ENCODE data around the gene DPP4.
"Not testable (repeated sequence)": the region's sequence is repeated elsewhere in the genome, so short reads cannot be mapped to it uniquely, and the experiment has no call there.

DPP4 gene

GRCh38 chr2:162057426-162057825, 16.6 kb downstream of the DPP4 start:
- DNase-seq (ENCODE audit: low read depth): no peak

GRCh38 chr2:162056796-162057399, 17.1 kb downstream of the DPP4 start:
- no peak for DNase-seq (ENCODE audit: low read depth)

- DNase-seq (ENCODE audit: low read depth): no peak
These were observed 20.2 kb downstream of the DPP4 start for GRCh38 chr2:162053808-162054155.

- DNase-seq (ENCODE audit: low read depth): no peak
These were observed 20.8 kb downstream of the DPP4 start for GRCh38 chr2:162053066-162053807.

GRCh38 chr2:162050513-162050961, 23.5 kb downstream of the DPP4 start:
- no peak for DNase-seq (ENCODE audit: low read depth)

- DNase-seq (ENCODE audit: low read depth): not testable (repeated sequence)
These were observed 24.9 kb downstream of the DPP4 start for GRCh38 chr2:162049089-162049488.

GRCh38 chr2:162044586-162044985, 29.4 kb downstream of the DPP4 start:
- no peak for DNase-seq (ENCODE audit: low read depth)

GRCh38 chr2:162043132-162043531, 30.9 kb downstream of the DPP4 start:
- no peak for DNase-seq (ENCODE audit: low read depth)

- DNase-seq (ENCODE audit: low read depth): no peak
These were observed 32.5 kb downstream of the DPP4 start for GRCh38 chr2:162041485-162041884.

GRCh38 chr2:162038725-162039124, 35.3 kb downstream of the DPP4 start:
- DNase-seq (ENCODE audit: low read depth): no peak

GRCh38 chr2:162037886-162038285, 36.1 kb downstream of the DPP4 start:
- DNase-seq (ENCODE audit: low read depth): no peak

- DNase-seq (ENCODE audit: low read depth): no peak
These were observed 36.8 kb downstream of the DPP4 start for GRCh38 chr2:162037028-162037795.

GRCh38 chr2:162035981-162036380, 38.0 kb downstream of the DPP4 start:
- DNase-seq (ENCODE audit: low read depth): no peak

GRCh38 chr2:162030363-162031190, 43.4 kb downstream of the DPP4 start:
- DNase-seq (ENCODE audit: low read depth): no peak

- peak; percentile 48 for DNase-seq (ENCODE audit: low read depth)
These were observed 44.6 kb downstream of the DPP4 start for GRCh38 chr2:162029287-162029901.

GRCh38 chr2:162028511-162028910, 45.5 kb downstream of the DPP4 start:
- DNase-seq (ENCODE audit: low read depth): no peak

- peak; percentile 8 for DNase-seq (ENCODE audit: low read depth)
These were observed 48.7 kb downstream of the DPP4 start for GRCh38 chr2:162025121-162025911.

- no peak for DNase-seq (ENCODE audit: low read depth)
These were observed 51.6 kb downstream of the DPP4 start for GRCh38 chr2:162022290-162022945.

GRCh38 chr2:162021516-162022058, 52.4 kb downstream of the DPP4 start:
- no peak for DNase-seq (ENCODE audit: low read depth)

- DNase-seq (ENCODE audit: low read depth): no peak
These were observed 55.5 kb downstream of the DPP4 start for GRCh38 chr2:162018530-162018929.

Data from fibroblast of the conjunctiva (primary cell).